ENCODE results near the gene AP5Z1. TPM values are rescaled to one million over a fixed set of nuclear protein-coding genes. Genes with fewer than 3 reads are reported as not detected.

The AP5Z1 gene
- total and polyA plus RNA-seq, 2 of the 4 experiments (the other 2 are of a cell fraction): 9.7 to 38.7 TPM

DNA sequence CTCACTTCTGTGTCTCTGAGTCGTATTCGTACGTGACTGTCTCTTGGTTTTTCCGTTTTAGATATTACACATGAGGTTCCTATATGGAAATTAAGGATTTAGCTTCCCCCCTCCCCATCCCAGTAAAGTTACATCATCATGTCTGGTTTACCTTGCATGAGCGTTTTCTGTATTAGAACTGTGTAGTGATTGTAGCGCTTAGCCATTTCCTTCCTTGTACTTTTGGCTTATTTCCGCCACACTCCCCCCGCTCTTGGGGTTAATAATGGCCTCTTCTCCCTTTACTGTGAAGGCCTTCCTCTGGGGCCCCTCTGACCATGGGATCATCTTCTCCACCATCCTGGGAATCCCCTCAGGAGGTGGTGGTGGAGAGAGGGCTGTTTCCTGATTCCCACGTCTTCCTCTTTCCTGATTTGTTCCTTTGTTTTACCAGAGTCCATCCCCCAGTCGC, 27.2 kb upstream of the AP5Z1 start:
- ATAC-seq (ENCODE audit: low read depth): no peak
- no peak overlapping the region for H3K4me2 ChIP-seq (ENCODE audit: low read depth, low read length)
- in situ Hi-C loops (cut with MboI; ENCODE audit: low sequenced_read_pairs): no loop called here

More for the DNA sequence above, 27.2 kb upstream of the AP5Z1 start:
- TF ChIP-seq CEBPB (IDR thresholded peaks at IDR 0.05; ENCODE audit: low read depth, low read length) (no peak), RCOR1 (IDR thresholded peaks at IDR 0.05; ENCODE audit: insufficient replicate concordance, low read length) (no peak), SMC3 (IDR thresholded peaks at IDR 0.05; ENCODE audit: low read depth, low read length) (no peak), RAD21 (IDR thresholded peaks at IDR 0.05; ENCODE audit: low read length) (no peak), MXI1 (IDR thresholded peaks at IDR 0.05; ENCODE audit: borderline replicate concordance, low read depth, low read length) (no peak), NFE2L2 (IDR thresholded peaks at IDR 0.05; ENCODE audit: low read depth, low read length) (no peak), POLR2A (IDR thresholded peaks at IDR 0.05; ENCODE audit: low read depth, low read length) (no peak), CHD1 (IDR thresholded peaks at IDR 0.05; ENCODE audit: low read depth, low read length) (no peak), FOS (IDR thresholded peaks at IDR 0.05; ENCODE audit: low read depth, low read length) (no peak), BHLHE40 (IDR thresholded peaks at IDR 0.05; ENCODE audit: low read depth, low read length) (no peak), RFX5 (IDR thresholded peaks at IDR 0.05; ENCODE audit: low read depth, low read length) (no peak), MAZ (IDR thresholded peaks at IDR 0.05; ENCODE audit: borderline replicate concordance, low read depth, low read length) (no peak), USF2 (IDR thresholded peaks at IDR 0.05; ENCODE audit: low read depth, low read length) (no peak), MAFK (IDR thresholded peaks at IDR 0.05; ENCODE audit: low read depth, low read length) (no peak)
- TF ChIP-seq, protein P1, sequence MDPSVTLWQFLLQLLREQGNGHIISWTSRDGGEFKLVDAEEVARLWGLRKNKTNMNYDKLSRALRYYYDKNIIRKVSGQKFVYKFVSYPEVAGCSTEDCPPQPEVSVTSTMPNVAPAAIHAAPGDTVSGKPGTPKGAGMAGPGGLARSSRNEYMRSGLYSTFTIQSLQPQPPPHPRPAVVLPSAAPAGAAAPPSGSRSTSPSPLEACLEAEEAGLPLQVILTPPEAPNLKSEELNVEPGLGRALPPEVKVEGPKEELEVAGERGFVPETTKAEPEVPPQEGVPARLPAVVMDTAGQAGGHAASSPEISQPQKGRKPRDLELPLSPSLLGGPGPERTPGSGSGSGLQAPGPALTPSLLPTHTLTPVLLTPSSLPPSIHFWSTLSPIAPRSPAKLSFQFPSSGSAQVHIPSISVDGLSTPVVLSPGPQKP (IDR thresholded peaks at IDR 0.05; ENCODE audit: borderline replicate concordance, low read depth, low read length): no peak
- TF ChIP-seq, protein P2, sequence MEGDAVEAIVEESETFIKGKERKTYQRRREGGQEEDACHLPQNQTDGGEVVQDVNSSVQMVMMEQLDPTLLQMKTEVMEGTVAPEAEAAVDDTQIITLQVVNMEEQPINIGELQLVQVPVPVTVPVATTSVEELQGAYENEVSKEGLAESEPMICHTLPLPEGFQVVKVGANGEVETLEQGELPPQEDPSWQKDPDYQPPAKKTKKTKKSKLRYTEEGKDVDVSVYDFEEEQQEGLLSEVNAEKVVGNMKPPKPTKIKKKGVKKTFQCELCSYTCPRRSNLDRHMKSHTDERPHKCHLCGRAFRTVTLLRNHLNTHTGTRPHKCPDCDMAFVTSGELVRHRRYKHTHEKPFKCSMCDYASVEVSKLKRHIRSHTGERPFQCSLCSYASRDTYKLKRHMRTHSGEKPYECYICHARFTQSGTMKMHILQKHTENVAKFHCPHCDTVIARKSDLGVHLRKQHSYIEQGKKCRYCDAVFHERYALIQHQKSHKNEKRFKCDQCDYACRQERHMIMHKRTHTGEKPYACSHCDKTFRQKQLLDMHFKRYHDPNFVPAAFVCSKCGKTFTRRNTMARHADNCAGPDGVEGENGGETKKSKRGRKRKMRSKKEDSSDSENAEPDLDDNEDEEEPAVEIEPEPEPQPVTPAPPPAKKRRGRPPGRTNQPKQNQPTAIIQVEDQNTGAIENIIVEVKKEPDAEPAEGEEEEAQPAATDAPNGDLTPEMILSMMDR (conservative IDR thresholded peaks at IDR 0.05; ENCODE audit: low read depth, low read length): no peak
- Histone ChIP-seq H3K9me1 (ENCODE audit: insufficient read depth, low read length) (peaks cover 2% of the 10 kb centered on the region; the same call in 1 of the 2 replicates), H2BK20ac (ENCODE audit: low read depth, low read length) (no peak overlapping the region), H3K14ac (replicated peaks; ENCODE audit: low read depth, low read length) (no peak overlapping the region), H4K5ac (ENCODE audit: low read depth, low read length) (no peak overlapping the region), H3K4me1 (ENCODE audit: control insufficient read depth, insufficient read depth, low read length) (peaks cover 10% of the 10 kb centered on the region), H3K4me3 (ENCODE audit: insufficient read depth, low read depth, low read length) (no peak overlapping the region), H2AK9ac (replicated peaks; ENCODE audit: low read depth, low read length, poor library complexity) (no peak overlapping the region), H3K27me3 (ENCODE audit: control insufficient read depth, insufficient read depth, low read length) (no peaks in the 10 kb centered on the region), H4K91ac (ENCODE audit: insufficient read depth, low read depth, low read length) (no peak overlapping the region), H3K79me1 (ENCODE audit: low read depth in 1 of 2, low read length in 2 of 2) (peaks cover 12 to 61% of the 10 kb centered on the region in 2 experiments; a peak in 3 of 4 replicates), H3K18ac (ENCODE audit: low read depth, low read length) (no peak overlapping the region), H4K8ac (ENCODE audit: low read depth in 2 of 2, low read length in 2 of 2) (no peak overlapping the region), H2BK120ac (ENCODE audit: low read depth, low read length) (no peak overlapping the region), H2BK5ac (ENCODE audit: low read depth, low read length, poor library complexity, severe bottlenecking) (no peak overlapping the region), H4K20me1 (ENCODE audit: insufficient read depth, low read length) (peaks cover 10% of the 10 kb centered on the region; the same call in 1 of the 2 replicates), H2BK15ac (ENCODE audit: low read depth, low read length) (no peak overlapping the region), H2AFZ (replicated peaks; ENCODE audit: low read length, poor library complexity) (no peak overlapping the region), H3K9me3 (ENCODE audit: control insufficient read depth, insufficient read depth, low read length) (no peaks in the 10 kb centered on the region), H3K4ac (ENCODE audit: low read depth, low read length) (no peak overlapping the region), H3K23ac (ENCODE audit: low read depth, low read length) (0 out of 2 replicates have a peak overlapping the region, but pooled peaks have one; percentile 25), H3K9ac (ENCODE audit: low read depth, low read length) (no peak overlapping the region), H3K56ac (ENCODE audit: extremely low read depth, insufficient read depth, low read length) (no peak overlapping the region), H2AK5ac (ENCODE audit: low read depth, low read length) (no peak overlapping the region), H3K36me3 (ENCODE audit: control insufficient read depth, insufficient read depth, low read length) (peaks cover 39% of the 10 kb centered on the region), H3K27ac (ENCODE audit: insufficient read depth, low read length) (peak overlapping the region; percentile 32; the same call in 1 of the 2 replicates)
- 100% methylated on average over 1 of the region's 10 CpGs; no CpG with 5 or more reads in 1 of the 2 experiments for WGBS, 2 experiments (ENCODE audit: extremely low coverage in 2 of 2, insufficient read length in 1 of 2)
- no peak for DNase-seq
- CTCF ChIA-PET: no interaction called here
- BruUV-seq (replicated peaks): no TSS peak
- intact Hi-C loops (cut with micrococcal nuclease) (no loop called here), dilution Hi-C loops (cut with HindIII; ENCODE audit: low sequenced_read_pairs, unreplicated experiment) (no loop called here)
- POLR2A ChIA-PET (ENCODE audit: unreplicated experiment): no interaction called here
